D721Med (cell line): ENCODE results near the gene NCS1.

Experiments used
- DNase-seq: peaks from one replicate; pipeline ENCODE4 v3.0.0; 2011; ENCODE audit warnings: low spot score; ENCODE audit not compliant: insufficient read length
- FAIRE-seq: peaks from 2 replicates; lab custom pipeline; 2011; peaks lifted over from hg19 to GRCh38; lab: Jason Lieb, UNC
- TF ChIP-seq, protein P1 (sequence below): IDR thresholded peaks from 2 replicates; pipeline ENCODE4 v1.5.1; 2012; ENCODE audit warnings: mild to moderate bottlenecking, control low read depth; ENCODE audit not compliant: insufficient read depth; ENCODE audit errors: missing control alignments

Gene NCS1

DNA sequence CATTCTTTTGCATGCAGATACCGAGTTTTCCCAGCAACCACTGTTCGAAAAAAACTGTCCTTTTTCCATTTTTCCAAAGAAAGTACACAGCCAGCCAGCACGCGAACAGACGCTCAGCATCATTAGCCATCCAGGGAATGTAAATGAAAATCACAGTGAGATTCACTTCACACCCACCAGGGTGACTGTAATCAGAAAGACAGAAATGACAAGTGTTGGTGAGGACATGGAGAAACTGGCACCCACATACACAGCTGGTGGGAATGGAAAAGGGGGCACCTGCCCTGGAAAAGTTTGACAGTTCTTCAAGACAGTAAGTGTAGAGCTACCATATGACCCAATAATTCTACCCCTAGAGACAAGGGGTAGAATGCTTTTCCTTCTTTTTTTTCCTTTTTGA is 25.0 kb upstream of the NCS1 start:
- TF ChIP-seq, protein P1, sequence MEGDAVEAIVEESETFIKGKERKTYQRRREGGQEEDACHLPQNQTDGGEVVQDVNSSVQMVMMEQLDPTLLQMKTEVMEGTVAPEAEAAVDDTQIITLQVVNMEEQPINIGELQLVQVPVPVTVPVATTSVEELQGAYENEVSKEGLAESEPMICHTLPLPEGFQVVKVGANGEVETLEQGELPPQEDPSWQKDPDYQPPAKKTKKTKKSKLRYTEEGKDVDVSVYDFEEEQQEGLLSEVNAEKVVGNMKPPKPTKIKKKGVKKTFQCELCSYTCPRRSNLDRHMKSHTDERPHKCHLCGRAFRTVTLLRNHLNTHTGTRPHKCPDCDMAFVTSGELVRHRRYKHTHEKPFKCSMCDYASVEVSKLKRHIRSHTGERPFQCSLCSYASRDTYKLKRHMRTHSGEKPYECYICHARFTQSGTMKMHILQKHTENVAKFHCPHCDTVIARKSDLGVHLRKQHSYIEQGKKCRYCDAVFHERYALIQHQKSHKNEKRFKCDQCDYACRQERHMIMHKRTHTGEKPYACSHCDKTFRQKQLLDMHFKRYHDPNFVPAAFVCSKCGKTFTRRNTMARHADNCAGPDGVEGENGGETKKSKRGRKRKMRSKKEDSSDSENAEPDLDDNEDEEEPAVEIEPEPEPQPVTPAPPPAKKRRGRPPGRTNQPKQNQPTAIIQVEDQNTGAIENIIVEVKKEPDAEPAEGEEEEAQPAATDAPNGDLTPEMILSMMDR: no peak

DNA sequence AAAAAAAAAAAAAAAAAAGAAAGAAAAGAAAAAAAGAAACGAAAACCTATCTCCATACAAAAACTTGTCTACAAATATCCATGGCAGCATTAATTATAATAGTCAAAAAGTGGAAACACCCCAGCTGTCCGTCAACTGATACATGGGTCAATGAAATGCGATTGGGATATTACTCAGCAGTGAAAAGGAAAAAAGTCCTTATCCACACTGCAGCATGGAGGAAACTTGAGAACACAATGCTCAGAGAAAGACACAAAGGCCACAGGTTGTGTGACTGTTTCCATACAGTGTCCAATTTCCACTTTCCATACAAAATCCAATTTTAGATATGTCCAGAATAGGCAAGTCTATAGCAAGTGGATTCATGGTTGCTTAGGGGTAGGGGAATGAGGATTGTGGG is 24.3 kb upstream of the NCS1 start:
- DNase-seq (no peak), FAIRE-seq (no peak)
- TF ChIP-seq, protein P1: no peak

More for the DNA sequence above, 25.0 kb upstream of the NCS1 start:
- FAIRE-seq (no peak), DNase-seq (no peak)

- FAIRE-seq: no peak
- TF ChIP-seq, protein P1: no peak
- DNase-seq: no peak
Observed at GRCh38 chr9:130149031-130149430, 23.2 kb upstream of the NCS1 start.

- TF ChIP-seq, protein P1: no peak
- FAIRE-seq: no peak
Observed at GRCh38 chr9:130149654-130150286, 22.4 kb upstream of the NCS1 start.

DNA sequence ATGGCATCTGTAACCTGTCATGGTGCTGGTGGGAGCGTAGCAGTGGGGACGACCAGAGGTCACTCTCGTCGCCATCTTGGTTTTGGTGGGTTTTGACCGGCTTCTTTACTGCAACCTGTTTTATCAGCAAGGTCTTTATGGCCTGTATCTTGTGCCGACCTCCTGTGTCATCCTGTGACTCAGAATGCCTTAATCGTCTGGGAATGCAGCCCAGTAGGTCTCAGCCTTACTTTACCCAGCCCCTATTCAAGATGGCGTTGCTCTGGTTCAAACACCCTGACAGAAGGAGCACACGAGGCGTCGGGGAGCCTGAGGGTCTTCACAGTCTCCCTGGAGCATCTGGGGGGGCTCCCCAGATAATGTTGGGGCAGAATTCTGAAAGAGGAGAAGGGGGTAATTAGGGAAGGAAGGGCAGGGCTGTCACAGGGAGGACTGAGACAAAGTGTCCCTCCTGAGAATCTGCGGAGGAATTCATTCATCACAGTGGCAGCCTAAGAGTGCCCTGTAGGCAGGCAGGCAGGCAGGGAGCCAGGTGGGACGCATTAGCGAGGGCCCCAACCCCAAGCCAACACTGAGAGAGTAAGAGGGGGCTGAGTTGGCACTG is 21.3 kb upstream of the NCS1 start:
- DNase-seq: no peak
- TF ChIP-seq, protein P1: no peak
- no peak for FAIRE-seq

More at GRCh38 chr9:130149654-130150286, 22.4 kb upstream of the NCS1 start:
- no peak for DNase-seq

- TF ChIP-seq, protein P1: no peak
- FAIRE-seq: no peak
- DNase-seq: no peak
Observed at GRCh38 chr9:130154816-130155215, 17.4 kb upstream of the NCS1 start.

- DNase-seq: no peak
- no peak for FAIRE-seq
- TF ChIP-seq, protein P1: no peak
Observed at GRCh38 chr9:130155647-130156046, 16.6 kb upstream of the NCS1 start.
